HG03354 (cell line): ENCODE results near the gene GP9.

Experiments
- ATAC-seq: cut with Tn5 transposase; IDR thresholded peaks from one replicate; pipeline ENCODE4 v1.9.1; 2021; ENCODE audit warnings: mild to moderate bottlenecking; ENCODE audit not compliant: unreplicated experiment, poor library complexity, severe bottlenecking

The GP9 gene

DNA sequence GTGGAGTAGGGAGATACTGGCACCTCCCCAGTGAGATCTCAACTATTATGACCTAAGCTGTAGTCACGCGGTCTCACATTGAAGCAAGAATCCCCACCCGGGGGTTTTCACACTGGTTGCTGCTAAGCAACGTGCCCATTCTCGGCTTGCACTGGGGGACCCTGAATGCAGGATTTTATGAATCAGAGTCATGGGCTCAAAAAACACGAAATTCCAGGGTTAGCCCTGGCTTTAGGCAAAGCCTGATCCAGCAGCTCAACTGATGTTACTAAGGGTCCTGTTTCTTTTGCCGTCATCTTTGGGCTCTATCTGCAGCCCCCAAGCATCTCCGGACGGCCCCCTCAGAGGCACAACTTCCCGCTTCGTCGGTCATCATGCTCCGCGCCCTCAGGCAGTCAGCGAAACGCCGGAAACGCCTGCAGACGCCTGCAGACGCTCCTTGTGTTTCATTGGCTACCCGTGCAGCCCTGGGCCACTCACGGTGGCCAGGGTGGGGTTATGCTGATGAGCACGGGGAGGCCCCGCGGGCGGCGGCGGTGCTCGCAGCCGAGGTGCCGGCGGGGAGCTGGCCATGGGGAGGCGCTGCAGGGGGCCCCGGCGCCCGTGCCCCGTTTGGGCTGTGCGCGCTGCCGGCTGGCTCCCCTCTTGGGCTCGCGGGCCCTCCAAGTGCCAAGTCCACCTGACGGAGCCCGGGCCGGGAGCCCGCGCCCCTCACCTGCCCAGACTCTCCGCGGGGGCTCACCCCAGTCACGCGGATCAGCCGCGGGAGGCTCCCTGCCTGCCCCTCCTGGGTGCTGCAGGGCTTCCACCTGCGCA, 33.6 kb upstream of the GP9 start:
- ATAC-seq, result peak; percentile 99

DNA sequence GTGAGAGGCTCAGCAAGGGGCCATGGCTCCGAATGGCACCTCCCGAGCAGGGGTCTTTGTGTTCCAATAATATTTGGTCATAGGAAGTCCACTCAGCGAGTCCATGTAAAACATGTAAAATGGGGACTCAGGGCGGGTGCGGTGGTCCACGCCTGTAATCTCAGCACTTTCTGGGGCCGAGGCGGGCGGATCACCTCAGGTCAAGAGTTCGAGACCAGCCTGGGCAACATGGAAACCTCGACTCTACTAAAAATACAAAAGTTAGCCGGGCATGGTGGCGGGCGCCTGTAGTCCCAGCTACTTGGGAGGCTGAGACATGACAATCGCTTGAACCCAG, 33.1 kb upstream of the GP9 start:
- ATAC-seq, result no peak

DNA sequence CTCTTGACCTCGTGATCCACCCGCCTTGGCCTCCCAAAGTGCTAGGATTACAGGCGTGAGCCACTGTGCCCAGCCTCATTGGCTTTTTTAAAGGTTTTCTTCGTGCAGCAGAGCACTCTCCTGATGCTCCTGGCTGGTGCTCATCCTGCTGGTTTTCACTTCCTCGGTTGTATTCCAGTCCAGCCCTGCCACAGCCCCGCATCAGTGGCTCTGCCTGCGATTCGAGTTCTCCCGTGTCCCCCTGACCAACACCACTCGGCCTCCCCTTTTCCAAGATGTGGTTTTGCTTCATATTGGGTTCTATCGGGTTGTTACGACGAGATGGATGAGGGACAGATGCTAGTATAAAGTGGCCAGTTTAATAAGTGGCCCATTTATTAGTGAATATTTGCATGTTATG, 31.7 kb upstream of the GP9 start:
- no peak for ATAC-seq

DNA sequence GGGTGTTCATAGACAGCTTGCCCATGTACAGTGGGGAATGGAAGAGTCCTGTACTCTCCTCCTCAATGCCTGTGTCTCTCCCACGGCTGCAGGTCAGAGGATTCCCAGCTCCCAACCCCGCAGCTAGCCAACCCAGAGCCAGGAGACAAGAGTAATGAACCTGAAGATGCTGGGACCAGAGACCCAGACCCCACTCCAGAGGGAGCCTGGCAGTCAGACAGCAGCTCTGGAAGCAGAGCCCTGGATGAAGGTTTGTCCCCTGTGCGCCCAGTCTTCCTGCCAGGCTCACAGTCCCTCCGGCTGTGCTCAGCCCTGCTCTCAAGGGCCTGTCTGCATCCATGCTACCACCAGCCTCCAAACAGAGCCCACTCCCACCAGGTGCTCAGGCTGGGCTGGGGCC, 30.0 kb upstream of the GP9 start:
- no peak for ATAC-seq

DNA sequence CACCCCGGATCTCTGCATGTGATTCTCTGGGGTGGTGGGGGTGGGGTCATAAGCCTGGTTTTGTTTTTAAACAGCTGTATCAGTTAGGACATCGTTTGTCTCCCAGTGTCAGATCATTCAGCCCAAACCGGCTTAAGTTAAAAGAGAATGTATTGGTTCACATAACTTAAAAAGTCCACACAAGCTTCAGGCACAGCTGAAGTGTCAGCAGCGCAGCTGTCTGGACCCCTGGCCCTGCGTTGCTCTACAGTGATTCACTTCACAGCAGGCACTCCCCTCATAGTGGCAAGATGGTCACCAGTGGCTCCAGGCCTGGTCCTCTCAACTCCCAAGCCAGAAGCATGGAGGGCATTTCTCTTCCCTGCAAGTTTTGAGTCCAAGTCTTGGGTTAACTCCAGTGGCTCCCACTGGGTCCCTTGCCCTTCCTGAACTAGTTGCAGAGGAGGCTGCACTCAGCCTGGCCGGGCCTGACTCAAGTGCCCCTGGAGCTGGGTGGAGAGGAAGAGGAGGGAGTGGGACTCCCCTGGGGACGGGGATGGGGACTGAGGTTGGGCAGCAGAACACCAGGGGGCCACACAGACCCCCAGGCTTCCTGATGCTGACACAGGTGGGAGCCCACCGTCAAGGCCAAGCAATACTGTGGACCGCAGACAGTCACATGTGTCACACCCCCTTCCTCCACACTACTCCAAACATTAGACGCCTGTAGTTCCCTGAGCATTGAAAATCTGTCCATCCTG, 28.9 kb upstream of the GP9 start:
- ATAC-seq, result no peak

DNA sequence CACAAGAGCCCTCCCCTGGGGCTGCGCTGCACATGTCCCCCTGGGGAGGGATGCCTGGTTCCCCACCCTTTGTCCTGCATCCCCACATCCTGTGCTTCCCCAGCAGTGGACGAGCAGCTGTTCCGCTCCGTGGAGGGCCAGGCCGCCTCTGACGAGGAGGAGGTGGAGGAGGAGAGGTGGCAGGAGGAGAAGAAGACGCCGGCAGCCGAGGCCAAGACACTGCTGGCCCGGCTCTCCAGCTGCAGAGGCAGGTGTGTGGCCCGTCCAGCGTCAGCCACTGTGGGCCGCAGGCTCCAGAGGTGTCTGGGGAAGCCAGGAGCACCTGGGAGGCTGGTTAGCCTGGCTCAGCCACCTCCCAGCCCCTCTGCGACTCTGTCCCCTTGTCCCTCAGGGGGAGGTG, 27.9 kb upstream of the GP9 start:
- ATAC-seq, result no peak

DNA sequence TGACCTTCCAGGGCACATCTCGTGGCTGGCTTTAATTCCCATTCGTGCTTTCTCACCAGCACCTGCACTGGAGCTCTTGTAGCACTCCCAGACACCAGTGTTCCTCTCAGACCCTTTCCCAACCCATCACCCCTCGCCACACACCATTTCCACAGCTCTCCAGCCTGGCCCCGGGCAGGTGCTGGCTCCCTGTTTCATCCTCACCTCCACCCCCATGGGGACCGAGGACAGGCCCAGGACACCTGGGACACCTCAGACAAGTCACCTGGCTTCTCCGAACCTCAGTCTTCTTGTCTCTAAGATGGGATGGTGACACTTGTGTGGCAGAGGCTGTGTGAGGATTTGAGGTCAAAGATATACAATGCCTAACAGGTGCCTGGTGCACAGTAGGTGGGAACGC, 27.4 kb upstream of the GP9 start:
- no peak for ATAC-seq

DNA sequence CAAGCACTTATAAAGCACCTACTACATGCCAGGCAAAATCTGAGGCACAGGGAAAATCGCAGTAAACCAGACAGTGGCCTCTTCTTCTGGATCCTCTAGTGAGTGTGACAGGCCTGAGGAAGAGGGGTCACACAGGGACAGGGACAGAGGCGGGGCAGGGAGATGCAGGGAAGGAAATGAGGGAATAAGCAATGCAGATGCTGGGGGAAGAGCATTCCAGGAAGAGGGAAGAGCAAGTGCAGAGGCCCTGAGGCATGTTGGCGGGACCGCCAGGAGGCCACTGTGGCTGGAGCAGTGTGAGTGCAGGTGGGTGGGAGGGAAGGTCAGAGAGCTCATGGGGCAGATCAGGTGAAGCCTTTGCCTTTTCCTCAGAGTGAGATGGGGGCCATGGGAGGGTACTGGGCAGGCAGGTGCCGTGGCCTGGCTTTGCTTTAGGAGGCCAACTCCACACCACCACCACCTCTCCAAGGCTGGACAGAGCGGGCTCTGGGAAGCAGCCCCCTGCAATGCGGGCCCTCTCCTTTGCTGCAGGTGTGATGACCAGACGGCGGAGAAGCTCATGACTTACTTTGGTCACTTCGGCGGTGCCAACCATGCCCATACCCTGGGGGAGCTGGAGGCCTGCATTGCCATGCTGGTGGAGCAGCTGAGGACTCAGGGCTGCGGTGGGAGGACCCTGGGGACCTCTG, 26.8 kb upstream of the GP9 start:
- no peak for ATAC-seq

DNA sequence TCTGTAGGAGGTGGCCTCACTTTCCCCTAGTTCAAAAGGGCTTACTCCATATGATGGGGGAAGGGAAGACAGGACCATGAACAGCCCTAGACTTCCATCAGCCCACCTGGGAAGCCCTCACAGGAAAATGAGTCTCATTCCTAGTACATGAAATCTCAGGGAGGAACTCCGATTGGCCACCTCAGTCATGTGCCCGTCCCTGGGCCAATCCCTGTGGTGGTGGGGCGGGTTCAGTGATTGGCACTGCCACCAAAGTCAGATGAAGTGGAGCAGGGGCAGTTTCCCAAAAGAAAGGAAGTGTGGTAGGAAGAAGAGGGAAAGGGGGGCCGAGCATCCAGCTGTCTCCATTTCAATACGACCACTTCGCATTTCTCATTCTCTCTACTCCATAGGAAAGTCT, 25.9 kb upstream of the GP9 start:
- no peak for ATAC-seq

DNA sequence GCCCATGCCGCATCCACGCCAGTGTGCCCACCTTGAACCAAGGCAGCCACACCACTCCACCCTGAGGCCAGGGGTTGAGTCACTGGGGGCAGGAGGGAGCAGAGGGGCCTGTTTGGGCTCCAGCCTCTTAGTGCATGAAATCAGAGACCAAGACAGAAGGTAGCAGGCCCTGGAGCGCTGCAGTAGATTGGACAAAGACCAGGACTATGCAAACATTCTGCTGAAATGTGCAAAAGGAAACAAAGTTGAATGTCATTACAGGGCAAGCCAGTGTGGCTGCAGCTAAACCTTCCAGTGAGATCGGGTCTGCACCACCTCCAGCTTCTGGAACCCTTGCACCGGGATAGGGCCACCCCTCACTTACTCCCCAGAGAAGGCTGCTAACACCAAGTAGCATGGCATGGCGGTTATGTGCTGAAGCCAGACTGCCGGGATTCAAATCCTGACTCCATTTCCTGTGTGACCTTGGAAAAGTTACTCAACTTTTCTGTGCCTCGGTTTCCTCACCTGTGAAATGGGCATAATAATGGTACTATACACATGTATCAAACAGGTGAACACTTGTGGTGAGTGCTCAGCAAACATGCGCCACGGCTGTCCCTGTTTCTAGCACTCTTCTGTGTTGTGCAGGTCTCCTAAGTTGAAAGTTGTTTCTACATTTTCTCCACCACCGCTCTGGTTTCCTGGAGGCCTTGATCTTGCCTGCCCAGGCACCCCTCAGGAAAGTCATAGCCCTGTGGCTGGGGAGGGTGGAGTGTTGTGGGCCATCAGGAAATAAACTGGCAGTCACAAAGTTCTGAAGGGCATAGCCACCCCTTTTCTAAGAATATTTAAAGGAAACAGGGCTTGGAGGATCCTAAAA, 25.0 kb upstream of the GP9 start:
- no peak for ATAC-seq

DNA sequence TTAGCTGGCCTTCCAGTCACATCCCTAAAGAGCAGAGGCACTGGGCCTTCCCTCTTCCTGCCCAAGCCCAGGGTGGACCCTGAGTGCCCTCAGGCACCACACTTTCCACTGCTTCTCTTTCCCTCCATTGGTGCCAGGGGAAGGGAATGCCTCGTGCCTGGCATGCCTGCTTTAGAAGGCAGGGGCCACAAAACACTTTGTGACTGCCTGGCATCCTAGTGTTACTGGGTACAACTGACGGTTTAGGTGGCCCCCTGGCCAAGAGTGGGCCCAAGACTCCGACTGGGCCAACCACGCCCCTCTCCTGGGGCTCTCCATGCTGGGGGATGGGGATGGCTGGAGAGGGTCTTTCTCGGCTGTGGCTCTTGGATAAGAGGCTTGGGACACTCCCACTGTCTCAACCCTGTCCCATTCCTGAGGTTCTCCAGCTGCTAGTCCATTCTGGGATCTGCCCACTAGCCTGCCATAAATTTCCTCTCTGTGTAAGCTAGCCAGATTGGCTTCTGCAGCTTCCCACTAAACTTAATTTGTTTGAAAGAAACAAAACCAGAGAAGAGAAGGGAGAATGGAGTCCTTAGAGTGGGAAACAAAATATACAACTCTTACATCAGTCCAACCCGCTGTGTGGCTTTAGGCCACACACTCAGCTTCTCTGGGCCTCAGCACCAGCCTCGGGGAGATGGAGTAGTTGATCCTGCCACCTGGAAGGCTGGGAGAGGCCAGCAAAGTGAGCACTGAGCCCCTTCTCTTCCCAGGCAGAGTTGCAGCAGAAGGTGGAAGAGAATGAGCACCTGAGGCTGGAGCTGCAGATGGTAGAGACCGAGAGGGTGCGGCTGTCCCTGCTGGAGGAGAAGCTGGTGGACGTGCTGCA, 24.1 kb upstream of the GP9 start:
- no peak for ATAC-seq

DNA sequence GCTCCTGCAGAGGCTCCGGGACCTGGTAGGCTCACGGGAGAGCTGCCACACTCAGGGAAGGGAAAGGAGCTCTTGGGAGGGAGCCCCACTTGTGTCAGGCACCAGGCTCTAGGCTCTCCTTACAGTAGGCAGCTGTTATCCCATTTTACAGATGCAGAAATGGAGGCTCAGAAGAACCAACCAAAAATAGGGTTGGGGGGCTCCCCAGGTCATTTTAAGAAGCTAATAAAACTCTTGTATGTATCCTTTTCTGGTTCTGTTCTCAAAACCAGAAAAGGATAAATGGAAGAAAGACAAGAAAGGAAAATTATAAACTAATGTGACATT, 23.5 kb upstream of the GP9 start:
- no peak for ATAC-seq

DNA sequence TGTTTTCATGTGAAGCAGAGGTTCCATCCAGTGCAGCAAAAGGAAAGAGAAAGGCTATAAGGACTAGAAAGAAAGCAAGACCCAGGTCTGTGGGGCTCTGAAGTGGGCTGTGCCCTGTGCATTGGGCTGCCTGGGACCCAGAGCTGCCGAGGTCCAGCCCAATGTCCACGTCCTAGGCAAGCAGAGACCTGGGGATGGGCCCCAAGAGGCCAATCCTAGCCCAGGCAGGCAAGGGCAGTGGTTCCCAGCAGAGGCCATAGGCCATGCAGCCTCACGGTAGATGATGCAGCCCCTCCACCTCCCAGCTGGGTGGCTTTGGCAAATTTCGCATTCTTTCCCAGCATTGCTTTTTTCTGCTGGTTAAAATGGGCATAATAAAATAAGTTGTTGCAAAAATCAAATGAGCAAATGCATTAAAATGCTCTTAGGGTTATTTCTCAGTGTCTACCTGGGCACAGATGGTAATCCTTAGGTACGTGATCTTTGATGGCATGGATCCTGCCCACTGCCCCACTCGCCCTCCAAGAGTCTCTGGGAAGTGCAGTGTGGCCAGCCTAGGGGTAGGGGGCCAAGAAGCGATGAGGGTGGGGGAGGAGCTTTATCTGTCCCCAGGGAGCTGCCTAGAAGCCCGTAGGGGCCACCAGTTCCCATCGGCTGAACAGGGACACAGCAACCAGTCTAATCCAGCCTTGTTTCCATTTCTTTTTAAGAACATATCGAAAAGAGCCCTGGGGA, 22.3 kb upstream of the GP9 start:
- ATAC-seq, result no peak

DNA sequence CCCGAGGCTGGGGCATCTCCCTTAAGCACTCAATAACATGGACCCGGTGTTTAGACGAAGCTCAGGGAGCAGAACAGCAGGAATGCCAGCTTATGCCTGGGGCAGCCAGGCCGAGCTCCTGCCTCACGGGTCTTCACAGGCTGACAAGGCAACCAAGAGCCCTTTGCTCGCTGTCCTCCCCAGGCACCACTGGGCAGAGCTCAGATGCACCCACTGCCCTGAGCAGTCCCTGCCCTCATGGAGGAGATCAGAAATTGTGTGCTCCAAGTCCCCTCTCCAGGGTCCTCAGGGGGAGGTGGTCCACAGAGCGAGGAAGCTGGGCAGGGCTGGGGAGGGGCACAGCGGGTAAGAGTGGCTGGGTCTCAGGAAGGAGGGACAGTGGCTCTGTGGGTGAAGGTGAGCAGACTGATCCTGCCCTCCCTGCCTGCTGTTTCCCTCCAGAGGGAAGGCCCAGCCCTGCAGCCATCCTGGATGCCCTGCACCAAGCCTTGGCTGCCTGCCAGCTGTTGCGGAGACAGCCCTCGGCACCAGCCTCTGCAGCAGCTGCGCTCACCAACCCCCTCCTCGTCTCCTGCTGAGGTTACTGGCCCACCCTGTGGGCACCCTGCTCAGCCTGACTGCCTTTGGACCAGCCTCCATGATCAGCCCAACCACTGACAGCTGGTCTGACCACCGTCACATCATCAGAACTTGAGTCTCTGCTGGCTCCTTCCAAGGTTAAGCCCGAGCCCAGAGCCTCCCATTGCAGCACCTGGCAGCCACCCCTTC, 21.1 kb upstream of the GP9 start:
- ATAC-seq, result no peak

DNA sequence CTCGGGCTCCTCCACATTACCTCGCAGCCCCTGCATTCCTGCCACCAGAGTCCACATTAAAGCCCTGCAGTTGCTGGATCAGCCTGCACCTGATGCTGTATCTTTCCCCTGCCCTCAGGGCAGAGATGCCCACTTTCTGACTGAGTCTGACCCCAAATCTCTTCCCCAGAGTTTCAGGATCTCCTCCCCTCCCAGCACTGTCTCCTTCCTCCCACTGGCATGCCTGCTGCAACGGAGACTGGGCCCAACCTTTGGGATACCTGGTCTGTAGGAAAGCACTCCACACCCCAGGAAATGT, 20.6 kb upstream of the GP9 start:
- no peak for ATAC-seq

DNA sequence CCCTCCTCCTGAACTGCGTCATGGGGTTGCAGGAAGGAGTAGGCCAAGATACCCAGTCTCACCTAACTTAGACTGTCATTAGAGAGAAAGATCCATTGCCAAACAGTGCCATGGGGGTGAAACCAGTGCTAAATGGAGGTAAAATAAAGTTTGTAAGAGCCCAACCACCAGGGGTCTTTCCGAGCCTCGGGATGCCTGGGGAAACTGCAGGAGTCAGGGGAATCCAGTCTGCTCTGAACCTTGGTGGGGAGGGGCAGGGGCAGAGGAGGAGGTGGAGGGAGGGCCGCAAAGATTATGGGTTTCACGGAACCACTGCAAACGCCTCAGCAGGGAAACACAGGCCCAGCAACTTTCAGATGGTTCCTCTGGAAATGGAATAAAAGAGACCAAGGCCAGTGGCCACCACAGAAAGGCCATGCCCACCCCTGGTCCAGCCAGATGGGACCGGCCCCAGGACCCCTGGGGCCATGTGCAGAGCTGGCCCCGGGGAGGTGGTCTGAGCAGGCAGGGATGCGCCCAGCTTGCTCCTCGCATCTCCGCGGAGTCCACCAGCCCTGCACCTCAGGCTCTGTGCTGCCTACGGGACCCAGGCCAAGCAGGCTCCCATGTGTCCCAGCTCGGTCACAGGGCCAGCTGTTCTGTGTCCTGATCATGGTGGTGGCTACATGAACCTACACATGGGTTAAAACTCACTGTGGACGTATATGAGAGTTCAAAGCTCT, 19.8 kb upstream of the GP9 start:
- no peak for ATAC-seq

DNA sequence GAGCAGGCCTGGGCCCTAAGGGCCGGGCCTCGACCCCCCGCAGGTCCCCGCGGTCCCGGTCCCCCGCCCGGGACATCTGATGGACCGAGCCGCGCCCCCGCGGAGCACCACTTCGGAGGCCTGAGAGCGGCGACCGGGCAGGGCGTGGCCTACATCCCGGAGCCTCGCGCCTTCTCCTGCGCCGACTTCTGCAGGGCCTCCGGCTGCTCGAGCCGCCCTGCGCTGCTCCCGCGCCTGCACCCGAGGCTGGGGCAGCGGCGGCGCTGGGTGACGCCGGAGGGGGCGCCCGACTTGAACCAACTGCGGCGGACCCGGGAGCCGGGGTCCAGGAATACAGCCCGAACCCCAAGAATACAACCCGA, 14.9 kb upstream of the GP9 start:
- ATAC-seq, result no peak
